HEK293 (cell line): ENCODE data around the gene NARF.

Experiments used
- BCL11B ChIP-seq: fragments of 450-650 bp; formaldehyde crosslinking; IDR thresholded peaks from 2 replicates; pipeline ENCODE4 v1.5.1; 2016; ENCODE audit warnings: low read depth, missing biosample characterization, missing genetic modification characterization
- GLI2 ChIP-seq: fragments of 450-650 bp; formaldehyde crosslinking; IDR thresholded peaks from 2 replicates; pipeline ENCODE4; 2017; ENCODE audit warnings: missing biosample characterization, missing genetic modification characterization, low read depth, borderline replicate concordance
- KLF16 ChIP-seq: fragments of 450-650 bp; formaldehyde crosslinking; IDR thresholded peaks from 2 replicates; pipeline ENCODE4 v1.5.1; 2017; ENCODE audit warnings: missing biosample characterization, missing genetic modification characterization
- KLF7 ChIP-seq: fragments of 450-650 bp; formaldehyde crosslinking; IDR thresholded peaks from 2 replicates; pipeline ENCODE4 v1.5.1; 2016; ENCODE audit warnings: missing biosample characterization, missing genetic modification characterization, borderline replicate concordance
- RBAK ChIP-seq: fragments of 450-650 bp; formaldehyde crosslinking; IDR thresholded peaks from 2 replicates; pipeline ENCODE4 v1.5.1; 2016; ENCODE audit warnings: missing biosample characterization, missing genetic modification characterization
- SP2 ChIP-seq: fragments of 450-650 bp; formaldehyde crosslinking; IDR thresholded peaks from 2 replicates; pipeline ENCODE4 v1.5.1; 2016; ENCODE audit warnings: missing biosample characterization, missing genetic modification characterization
- SP3 ChIP-seq: fragments of 450-650 bp; formaldehyde crosslinking; IDR thresholded peaks from 2 replicates; pipeline ENCODE4 v1.5.1; 2016; ENCODE audit warnings: missing biosample characterization, missing genetic modification characterization
- TCF7L2 ChIP-seq: IDR thresholded peaks from 2 replicates; pipeline ENCODE4 v1.6.1; 2011; ENCODE audit warnings: low read depth, mild to moderate bottlenecking, inconsistent platforms, low read length, moderate library complexity, borderline replicate concordance
- ZBTB1 ChIP-seq: fragments of 450-650 bp; formaldehyde crosslinking; IDR thresholded peaks from 2 replicates; pipeline ENCODE4 v1.5.1; 2016; ENCODE audit warnings: missing biosample characterization, missing genetic modification characterization
- ZBTB21 ChIP-seq: fragments of 450-650 bp; formaldehyde crosslinking; IDR thresholded peaks from 2 replicates; pipeline ENCODE4 v1.5.1; 2017; ENCODE audit warnings: missing biosample characterization, missing genetic modification characterization
- ZNF112 ChIP-seq: fragments of 450-650 bp; formaldehyde crosslinking; IDR thresholded peaks from 2 replicates; pipeline ENCODE4 v1.5.0; 2017; ENCODE audit warnings: missing biosample characterization, missing genetic modification characterization
- ZNF140 ChIP-seq: fragments of 450-650 bp; formaldehyde crosslinking; IDR thresholded peaks from 2 replicates; pipeline ENCODE4 v1.5.1; 2016; ENCODE audit warnings: missing biosample characterization, missing genetic modification characterization
- ZNF16 ChIP-seq: fragments of 450-650 bp; formaldehyde crosslinking; IDR thresholded peaks from 2 replicates; pipeline ENCODE4 v1.5.1; 2016; ENCODE audit warnings: low read depth, missing biosample characterization, missing genetic modification characterization
- ZNF350 ChIP-seq: fragments of 450-650 bp; formaldehyde crosslinking; IDR thresholded peaks from 2 replicates; pipeline ENCODE4 v1.5.0; 2017; ENCODE audit warnings: missing biosample characterization, mild to moderate bottlenecking, missing genetic modification characterization
- ZNF501 ChIP-seq: fragments of 450-650 bp; formaldehyde crosslinking; IDR thresholded peaks from 2 replicates; pipeline ENCODE4 v1.5.1; 2016; ENCODE audit warnings: missing biosample characterization, missing genetic modification characterization
- ZNF548 ChIP-seq: fragments of 450-650 bp; formaldehyde crosslinking; IDR thresholded peaks from 2 replicates; pipeline ENCODE4 v1.5.1; 2016; ENCODE audit warnings: missing biosample characterization, missing genetic modification characterization
- ZNF747 ChIP-seq: fragments of 450-650 bp; formaldehyde crosslinking; IDR thresholded peaks from 2 replicates; pipeline ENCODE4 v1.5.1; 2016; ENCODE audit warnings: missing biosample characterization, missing genetic modification characterization
- ZNF776 ChIP-seq: fragments of 450-650 bp; formaldehyde crosslinking; IDR thresholded peaks from 2 replicates; pipeline ENCODE4 v1.5.0; 2017; ENCODE audit warnings: missing biosample characterization, missing genetic modification characterization, borderline replicate concordance
- TF ChIP-seq, protein P1 (sequence below): fragments of 450-650 bp; formaldehyde crosslinking; IDR thresholded peaks from 2 replicates; pipeline ENCODE4 v1.5.1; 2016; ENCODE audit warnings: missing biosample characterization, missing genetic modification characterization
- TF ChIP-seq, protein P2 (sequence below): fragments of 450-650 bp; formaldehyde crosslinking; IDR thresholded peaks from 2 replicates; pipeline ENCODE4 v1.5.1; 2016; ENCODE audit warnings: missing biosample characterization, missing genetic modification characterization
- TF ChIP-seq, protein P3 (sequence below): fragments of 450-650 bp; formaldehyde crosslinking; IDR thresholded peaks from 2 replicates; pipeline ENCODE4 v1.5.1; 2016; ENCODE audit warnings: missing biosample characterization, missing genetic modification characterization
- TF ChIP-seq, protein P4 (sequence below): fragments of 450-650 bp; formaldehyde crosslinking; IDR thresholded peaks from 2 replicates; pipeline ENCODE4 v1.5.1; 2016; ENCODE audit warnings: missing biosample characterization, missing genetic modification characterization
- TF ChIP-seq, protein P5 (sequence below): fragments of 450-650 bp; formaldehyde crosslinking; IDR thresholded peaks from 2 replicates; pipeline ENCODE4 v1.5.1; 2016; ENCODE audit warnings: missing biosample characterization, missing genetic modification characterization
- TF ChIP-seq, protein P6 (sequence below): fragments of 450-650 bp; formaldehyde crosslinking; IDR thresholded peaks from 2 replicates; pipeline ENCODE4 v1.5.1; 2017; ENCODE audit warnings: missing biosample characterization, mild to moderate bottlenecking, missing genetic modification characterization, moderate library complexity
- TF ChIP-seq, protein P7 (sequence below): fragments of 450-650 bp; formaldehyde crosslinking; IDR thresholded peaks from 2 replicates; pipeline ENCODE4 v1.5.1; 2016; ENCODE audit warnings: missing biosample characterization, missing genetic modification characterization

Gene NARF

DNA sequence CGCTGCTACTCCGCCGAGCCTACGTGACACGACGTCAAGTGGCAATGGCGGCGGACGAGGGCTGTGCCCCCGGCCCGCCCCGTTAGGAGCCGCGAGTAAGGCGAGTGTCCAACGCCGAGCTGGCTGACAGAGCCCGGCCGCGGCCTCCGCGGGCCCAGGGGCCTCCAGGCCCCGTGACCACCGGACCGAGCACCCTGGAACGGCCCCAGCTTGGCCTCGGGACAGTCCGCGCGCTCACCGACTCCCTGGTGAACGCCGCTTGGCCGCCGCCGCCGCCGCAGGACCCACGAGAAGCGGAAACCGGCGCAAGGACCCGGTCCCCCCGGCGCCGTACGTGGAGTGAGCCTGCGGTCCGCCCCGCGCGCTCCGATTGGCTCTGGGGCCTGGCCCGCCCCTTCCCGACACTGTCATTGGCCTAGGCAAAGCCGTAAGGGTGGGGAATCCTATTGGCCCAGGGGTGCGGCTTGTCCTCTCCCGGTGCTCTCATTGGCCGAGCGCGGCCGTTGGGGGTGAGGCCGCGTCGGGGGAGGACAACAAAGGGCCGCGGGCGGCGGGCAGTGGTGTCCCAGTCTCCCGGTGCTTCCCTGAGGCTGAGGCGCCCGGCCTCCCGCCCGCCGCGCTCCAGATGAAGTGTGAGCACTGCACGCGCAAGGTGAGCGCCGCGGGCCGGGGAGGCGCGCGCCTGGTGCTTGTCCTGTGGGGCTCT is at the start of gene NARF (continued):
- TF ChIP-seq, protein P1, sequence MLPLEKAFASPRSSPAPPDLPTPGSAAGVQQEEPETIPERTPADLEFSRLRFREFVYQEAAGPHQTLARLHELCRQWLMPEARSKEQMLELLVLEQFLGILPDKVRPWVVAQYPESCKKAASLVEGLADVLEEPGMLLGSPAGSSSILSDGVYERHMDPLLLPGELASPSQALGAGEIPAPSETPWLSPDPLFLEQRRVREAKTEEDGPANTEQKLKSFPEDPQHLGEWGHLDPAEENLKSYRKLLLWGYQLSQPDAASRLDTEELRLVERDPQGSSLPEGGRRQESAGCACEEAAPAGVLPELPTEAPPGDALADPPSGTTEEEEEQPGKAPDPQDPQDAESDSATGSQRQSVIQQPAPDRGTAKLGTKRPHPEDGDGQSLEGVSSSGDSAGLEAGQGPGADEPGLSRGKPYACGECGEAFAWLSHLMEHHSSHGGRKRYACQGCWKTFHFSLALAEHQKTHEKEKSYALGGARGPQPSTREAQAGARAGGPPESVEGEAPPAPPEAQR (tag by site-specific recombination), result no peak
- TF ChIP-seq, protein P2, sequence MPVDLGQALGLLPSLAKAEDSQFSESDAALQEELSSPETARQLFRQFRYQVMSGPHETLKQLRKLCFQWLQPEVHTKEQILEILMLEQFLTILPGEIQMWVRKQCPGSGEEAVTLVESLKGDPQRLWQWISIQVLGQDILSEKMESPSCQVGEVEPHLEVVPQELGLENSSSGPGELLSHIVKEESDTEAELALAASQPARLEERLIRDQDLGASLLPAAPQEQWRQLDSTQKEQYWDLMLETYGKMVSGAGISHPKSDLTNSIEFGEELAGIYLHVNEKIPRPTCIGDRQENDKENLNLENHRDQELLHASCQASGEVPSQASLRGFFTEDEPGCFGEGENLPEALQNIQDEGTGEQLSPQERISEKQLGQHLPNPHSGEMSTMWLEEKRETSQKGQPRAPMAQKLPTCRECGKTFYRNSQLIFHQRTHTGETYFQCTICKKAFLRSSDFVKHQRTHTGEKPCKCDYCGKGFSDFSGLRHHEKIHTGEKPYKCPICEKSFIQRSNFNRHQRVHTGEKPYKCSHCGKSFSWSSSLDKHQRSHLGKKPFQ, result no peak
- TF ChIP-seq ZNF776 (no peak), ZNF747 (no peak), BCL11B (tag by site-specific recombination) (peak; percentile 65; the same call in 1 of the 2 replicates), ZNF501 (no peak), ZNF350 (tag by site-specific recombination) (no peak), ZNF548 (no peak), ZNF16 (tag by site-specific recombination) (no peak), ZBTB21 (tag by site-specific recombination) (no peak), ZBTB1 (tag by site-specific recombination) (no peak), KLF16 (peak; percentile 4; the same call in 1 of the 2 replicates), RBAK (no peak), ZNF112 (no peak), SP2 (peak; percentile 99), TCF7L2 (peak; percentile 96), KLF7 (tag by site-specific recombination) (no peak; the same call in 1 of the 2 replicates), GLI2 (tag by site-specific recombination) (no peak), SP3 (tag by site-specific recombination) (peak; percentile 94), ZNF140 (tag by site-specific recombination) (no peak)
- TF ChIP-seq, protein P3, sequence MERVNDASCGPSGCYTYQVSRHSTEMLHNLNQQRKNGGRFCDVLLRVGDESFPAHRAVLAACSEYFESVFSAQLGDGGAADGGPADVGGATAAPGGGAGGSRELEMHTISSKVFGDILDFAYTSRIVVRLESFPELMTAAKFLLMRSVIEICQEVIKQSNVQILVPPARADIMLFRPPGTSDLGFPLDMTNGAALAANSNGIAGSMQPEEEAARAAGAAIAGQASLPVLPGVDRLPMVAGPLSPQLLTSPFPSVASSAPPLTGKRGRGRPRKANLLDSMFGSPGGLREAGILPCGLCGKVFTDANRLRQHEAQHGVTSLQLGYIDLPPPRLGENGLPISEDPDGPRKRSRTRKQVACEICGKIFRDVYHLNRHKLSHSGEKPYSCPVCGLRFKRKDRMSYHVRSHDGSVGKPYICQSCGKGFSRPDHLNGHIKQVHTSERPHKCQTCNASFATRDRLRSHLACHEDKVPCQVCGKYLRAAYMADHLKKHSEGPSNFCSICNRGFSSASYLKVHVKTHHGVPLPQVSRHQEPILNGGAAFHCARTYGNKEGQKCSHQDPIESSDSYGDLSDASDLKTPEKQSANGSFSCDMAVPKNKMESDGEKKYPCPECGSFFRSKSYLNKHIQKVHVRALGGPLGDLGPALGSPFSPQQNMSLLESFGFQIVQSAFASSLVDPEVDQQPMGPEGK, result peak; percentile 93
- TF ChIP-seq, protein P4, sequence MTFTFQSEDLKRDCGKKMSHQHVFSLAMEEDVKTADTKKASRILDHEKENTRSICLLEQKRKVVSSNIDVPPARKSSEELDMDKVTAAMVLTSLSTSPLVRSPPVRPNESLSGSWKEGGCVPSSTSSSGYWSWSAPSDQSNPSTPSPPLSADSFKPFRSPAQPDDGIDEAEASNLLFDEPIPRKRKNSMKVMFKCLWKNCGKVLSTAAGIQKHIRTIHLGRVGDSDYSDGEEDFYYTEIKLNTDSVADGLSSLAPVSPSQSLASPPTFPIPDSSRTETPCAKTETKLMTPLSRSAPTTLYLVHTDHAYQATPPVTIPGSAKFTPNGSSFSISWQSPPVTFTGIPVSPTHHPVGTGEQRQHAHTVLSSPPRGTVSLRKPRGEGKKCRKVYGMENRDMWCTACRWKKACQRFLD (tag by site-specific recombination), result no peak
- TF ChIP-seq, protein P5, sequence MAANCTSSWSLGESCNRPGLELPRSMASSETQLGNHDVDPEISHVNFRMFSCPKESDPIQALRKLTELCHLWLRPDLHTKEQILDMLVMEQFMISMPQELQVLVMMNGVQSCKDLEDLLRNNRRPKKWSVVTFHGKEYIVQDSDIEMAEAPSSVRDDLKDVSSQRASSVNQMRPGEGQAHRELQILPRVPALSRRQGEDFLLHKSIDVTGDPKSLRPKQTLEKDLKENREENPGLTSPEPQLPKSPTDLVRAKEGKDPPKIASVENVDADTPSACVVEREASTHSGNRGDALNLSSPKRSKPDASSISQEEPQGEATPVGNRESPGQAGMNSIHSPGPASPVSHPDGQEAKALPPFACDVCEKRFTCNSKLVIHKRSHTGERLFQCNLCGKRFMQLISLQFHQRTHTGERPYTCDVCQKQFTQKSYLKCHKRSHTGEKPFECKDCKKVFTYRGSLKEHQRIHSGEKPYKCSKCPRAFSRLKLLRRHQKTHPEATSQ (tag by site-specific recombination), result no peak
- TF ChIP-seq, protein P6, sequence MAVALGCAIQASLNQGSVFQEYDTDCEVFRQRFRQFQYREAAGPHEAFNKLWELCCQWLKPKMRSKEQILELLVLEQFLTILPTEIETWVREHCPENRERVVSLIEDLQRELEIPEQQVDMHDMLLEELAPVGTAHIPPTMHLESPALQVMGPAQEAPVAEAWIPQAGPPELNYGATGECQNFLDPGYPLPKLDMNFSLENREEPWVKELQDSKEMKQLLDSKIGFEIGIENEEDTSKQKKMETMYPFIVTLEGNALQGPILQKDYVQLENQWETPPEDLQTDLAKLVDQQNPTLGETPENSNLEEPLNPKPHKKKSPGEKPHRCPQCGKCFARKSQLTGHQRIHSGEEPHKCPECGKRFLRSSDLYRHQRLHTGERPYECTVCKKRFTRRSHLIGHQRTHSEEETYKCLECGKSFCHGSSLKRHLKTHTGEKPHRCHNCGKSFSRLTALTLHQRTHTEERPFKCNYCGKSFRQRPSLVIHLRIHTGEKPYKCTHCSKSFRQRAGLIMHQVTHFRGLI (tag by site-specific recombination), result no peak
- TF ChIP-seq, protein P7, sequence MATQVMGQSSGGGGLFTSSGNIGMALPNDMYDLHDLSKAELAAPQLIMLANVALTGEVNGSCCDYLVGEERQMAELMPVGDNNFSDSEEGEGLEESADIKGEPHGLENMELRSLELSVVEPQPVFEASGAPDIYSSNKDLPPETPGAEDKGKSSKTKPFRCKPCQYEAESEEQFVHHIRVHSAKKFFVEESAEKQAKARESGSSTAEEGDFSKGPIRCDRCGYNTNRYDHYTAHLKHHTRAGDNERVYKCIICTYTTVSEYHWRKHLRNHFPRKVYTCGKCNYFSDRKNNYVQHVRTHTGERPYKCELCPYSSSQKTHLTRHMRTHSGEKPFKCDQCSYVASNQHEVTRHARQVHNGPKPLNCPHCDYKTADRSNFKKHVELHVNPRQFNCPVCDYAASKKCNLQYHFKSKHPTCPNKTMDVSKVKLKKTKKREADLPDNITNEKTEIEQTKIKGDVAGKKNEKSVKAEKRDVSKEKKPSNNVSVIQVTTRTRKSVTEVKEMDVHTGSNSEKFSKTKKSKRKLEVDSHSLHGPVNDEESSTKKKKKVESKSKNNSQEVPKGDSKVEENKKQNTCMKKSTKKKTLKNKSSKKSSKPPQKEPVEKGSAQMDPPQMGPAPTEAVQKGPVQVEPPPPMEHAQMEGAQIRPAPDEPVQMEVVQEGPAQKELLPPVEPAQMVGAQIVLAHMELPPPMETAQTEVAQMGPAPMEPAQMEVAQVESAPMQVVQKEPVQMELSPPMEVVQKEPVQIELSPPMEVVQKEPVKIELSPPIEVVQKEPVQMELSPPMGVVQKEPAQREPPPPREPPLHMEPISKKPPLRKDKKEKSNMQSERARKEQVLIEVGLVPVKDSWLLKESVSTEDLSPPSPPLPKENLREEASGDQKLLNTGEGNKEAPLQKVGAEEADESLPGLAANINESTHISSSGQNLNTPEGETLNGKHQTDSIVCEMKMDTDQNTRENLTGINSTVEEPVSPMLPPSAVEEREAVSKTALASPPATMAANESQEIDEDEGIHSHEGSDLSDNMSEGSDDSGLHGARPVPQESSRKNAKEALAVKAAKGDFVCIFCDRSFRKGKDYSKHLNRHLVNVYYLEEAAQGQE (tag by site-specific recombination), result 0 out of 2 replicates have a peak, but pooled peaks have one; percentile 37
